HEK293 (cell line): Measurements from ENCODE around the gene IFI27L1.

ENCODE experiments used
- CTCF ChIA-PET: fragments of 350-600 bp; formaldehyde crosslinking; extraction: SDS; loops from one replicate; lab custom pipeline; 2021; ENCODE audit warnings: antibody characterized with exemption; lab: Yijun Ruan, JAX
- POLR2A ChIA-PET: fragments of 300-600 bp; formaldehyde crosslinking; extraction: SDS; loops from one replicate; lab custom pipeline; 2020; ENCODE audit warnings: antibody characterized with exemption, inconsistent platforms; lab: Yijun Ruan, JAX
- H3K27ac ChIP-seq: fragments of 200-500 bp; sonication (Bioruptor generic); 2 replicates; pipeline ENCODE4 v1.5.1; 2014; ENCODE audit warnings: low read depth, low read length, control low read depth, inconsistent platforms; ENCODE audit errors: extremely low read depth
- H3K36me3 ChIP-seq, 2 experiments: fragments of 200-500 bp in 1 of 2; sonication (Bioruptor generic) in 1 of 2; 1 replicate in 1 of 2; 2 replicates in 1 of 2; pipeline ENCODE4 v1.5.1; 2014 to 2017; ENCODE audit warnings: inconsistent platforms in 2 of 2, low read length in 2 of 2; ENCODE audit not compliant: control insufficient read depth in 2 of 2, insufficient read depth in 1 of 2
- H3K4me1 ChIP-seq: fragments of 200-500 bp; sonication (Bioruptor generic); 2 replicates; pipeline ENCODE4 v1.5.1; 2014; ENCODE audit warnings: mild to moderate bottlenecking, low read length, inconsistent platforms; ENCODE audit not compliant: control insufficient read depth, insufficient read depth
- H3K4me3 ChIP-seq: 2 replicates; pipeline ENCODE4 v1.5.1; 2011; ENCODE audit warnings: low read depth, mild to moderate bottlenecking, control low read depth, low read length, moderate library complexity
- H3K9me3 ChIP-seq: fragments of 200-500 bp; sonication (Bioruptor generic); 2 replicates; pipeline ENCODE4 v1.5.1; 2014; ENCODE audit warnings: low read depth, low read length, inconsistent platforms; ENCODE audit not compliant: control insufficient read depth, insufficient read depth
- GLI2 ChIP-seq: fragments of 450-650 bp; formaldehyde crosslinking; IDR thresholded peaks from 2 replicates; pipeline ENCODE4; 2017; ENCODE audit warnings: missing biosample characterization, missing genetic modification characterization, low read depth, borderline replicate concordance
- GLIS1 ChIP-seq: fragments of 450-650 bp; formaldehyde crosslinking; IDR thresholded peaks from 2 replicates; pipeline ENCODE4 v1.5.1; 2016; ENCODE audit warnings: missing biosample characterization, missing genetic modification characterization
- IKZF3 ChIP-seq: fragments of 450-650 bp; IDR thresholded peaks from 2 replicates; pipeline ENCODE4 v1.5.0; 2018; ENCODE audit warnings: missing biosample characterization, mild to moderate bottlenecking, missing genetic modification characterization, moderate library complexity
- INSM2 ChIP-seq: fragments of 450-650 bp; formaldehyde crosslinking; IDR thresholded peaks from 2 replicates; pipeline ENCODE4 v1.5.1; 2016; ENCODE audit warnings: missing biosample characterization, missing genetic modification characterization
- MYNN ChIP-seq: fragments of 450-650 bp; formaldehyde crosslinking; IDR thresholded peaks from 2 replicates; pipeline ENCODE4 v1.5.1; 2016; ENCODE audit warnings: missing biosample characterization, missing genetic modification characterization, borderline replicate concordance
- ZBTB6 ChIP-seq: fragments of 450-650 bp; formaldehyde crosslinking; IDR thresholded peaks from 2 replicates; pipeline ENCODE4 v1.5.1; 2017; ENCODE audit warnings: missing biosample characterization, missing genetic modification characterization
- ZNF112 ChIP-seq: fragments of 450-650 bp; formaldehyde crosslinking; IDR thresholded peaks from 2 replicates; pipeline ENCODE4 v1.5.0; 2017; ENCODE audit warnings: missing biosample characterization, missing genetic modification characterization
- ZNF19 ChIP-seq: fragments of 450-650 bp; formaldehyde crosslinking; IDR thresholded peaks from 2 replicates; pipeline ENCODE4; 2016; ENCODE audit warnings: missing biosample characterization, missing genetic modification characterization, low read depth
- ZNF223 ChIP-seq: fragments of 450-650 bp; formaldehyde crosslinking; IDR thresholded peaks from 2 replicates; pipeline ENCODE4 v1.5.1; 2016; ENCODE audit warnings: missing biosample characterization, missing genetic modification characterization
- ZNF350 ChIP-seq: fragments of 450-650 bp; formaldehyde crosslinking; IDR thresholded peaks from 2 replicates; pipeline ENCODE4 v1.5.0; 2017; ENCODE audit warnings: missing biosample characterization, mild to moderate bottlenecking, missing genetic modification characterization
- ZNF830 ChIP-seq: fragments of 450-650 bp; IDR thresholded peaks from 2 replicates; pipeline ENCODE4 v1.5.0; 2018; ENCODE audit warnings: missing biosample characterization, missing genetic modification characterization, low read depth, mild to moderate bottlenecking, moderate library complexity
- ZSCAN4 ChIP-seq: fragments of 450-650 bp; formaldehyde crosslinking; IDR thresholded peaks from 2 replicates; pipeline ENCODE4 v1.5.1; 2017; ENCODE audit warnings: missing biosample characterization, missing genetic modification characterization

The IFI27L1 gene

GRCh38 chr14:94123296-94123695 is 42.2 kb downstream of the IFI27L1 start:
- Histone ChIP-seq H3K36me3 (no peaks in the 10 kb centered on the region), H3K9me3 (no peaks in the 10 kb centered on the region), H3K27ac (no peak overlapping the region), H3K4me3 (no peak overlapping the region), H3K4me1 (no peaks in the 10 kb centered on the region)
- ChIA-PET CTCF (no interaction called here), POLR2A (no interaction called here)
- TF ChIP-seq INSM2 (tag by site-specific recombination), result no peak
- TF ChIP-seq GLI2 (tag by site-specific recombination), result no peak
- no peak for TF ChIP-seq ZNF19 (tag by site-specific recombination)
- TF ChIP-seq IKZF3 (tag by site-specific recombination), result no peak
- TF ChIP-seq GLIS1 (tag by site-specific recombination), result no peak
- no peak for TF ChIP-seq ZBTB6 (tag by site-specific recombination)
- TF ChIP-seq ZSCAN4 (tag by site-specific recombination), result no peak
- TF ChIP-seq ZNF350, result no peak

GRCh38 chr14:94123868-94124267 is 42.8 kb downstream of the IFI27L1 start:
- Histone ChIP-seq H3K4me1 (no peaks in the 10 kb centered on the region), H3K36me3 (no peaks in the 10 kb centered on the region), H3K4me3 (no peak overlapping the region), H3K9me3 (no peaks in the 10 kb centered on the region), H3K27ac (no peak overlapping the region)
- TF ChIP-seq ZNF112 (tag by site-specific recombination) (no peak), ZNF223 (no peak), ZNF830 (tag by site-specific recombination) (no peak), MYNN (tag by site-specific recombination) (no peak)
- ChIA-PET CTCF (interaction anchor here (0.6 to 0.7 kb wide), 2 partner anchors 18 to 102 kb away, joined by 3 read pairs; no protein-coding TSS in a partner anchor), POLR2A (no interaction called here)

GRCh38 chr14:94124582-94125377 is 43.7 kb downstream of the IFI27L1 start:
- CTCF ChIA-PET, result interaction anchor here (0.5 to 1.4 kb wide), 3 partner anchors 11 to 103 kb away, joined by 3 to 6 read pairs (median 3); no protein-coding TSS in a partner anchor

More at GRCh38 chr14:94124582-94125377, 43.7 kb downstream of the IFI27L1 start:
- no peak for TF ChIP-seq ZNF350
- Histone ChIP-seq H3K4me1 (no peaks in the 10 kb centered on the region), H3K4me3 (no peak overlapping the region), H3K36me3 (no peaks in the 10 kb centered on the region), H3K9me3 (no peaks in the 10 kb centered on the region), H3K27ac (no peak overlapping the region)
- POLR2A ChIA-PET, result no interaction called here
